Effector memory CD4-positive, alpha-beta T cell (primary cell): ENCODE data around the gene CFAP20DC.

Experiments
- DNase-seq, 3 donors: peaks; one replicate each; pipeline ENCODE4 v3.0.0-alpha.2; 2020
- H3K27ac ChIP-seq: 2 replicates; pipeline ENCODE4 v1.7.0; 2013; ENCODE audit warnings: mild to moderate bottlenecking, low read length, moderate library complexity; ENCODE audit not compliant: insufficient read depth, poor library complexity, severe bottlenecking
- H3K27me3 ChIP-seq: replicated peaks from 2 replicates; pipeline ENCODE4 v1.7.0; 2013; ENCODE audit warnings: mild to moderate bottlenecking, low read length; ENCODE audit not compliant: insufficient read depth, control insufficient read depth, poor library complexity, severe bottlenecking
- H3K36me3 ChIP-seq: 2 replicates; pipeline ENCODE4 v1.7.0; 2013; ENCODE audit warnings: mild to moderate bottlenecking, low read length, moderate library complexity; ENCODE audit not compliant: control insufficient read depth, insufficient read depth
- H3K4me1 ChIP-seq: 2 replicates; pipeline ENCODE4 v1.7.0; 2013; ENCODE audit warnings: low read length, mild to moderate bottlenecking; ENCODE audit not compliant: control insufficient read depth, insufficient read depth, poor library complexity, severe bottlenecking
- H3K4me3 ChIP-seq: 2 replicates; pipeline ENCODE4 v1.7.0; 2013; ENCODE audit warnings: low read length, low read depth, mild to moderate bottlenecking; ENCODE audit not compliant: insufficient read depth, poor library complexity, severe bottlenecking
- H3K9me3 ChIP-seq: 2 replicates; pipeline ENCODE4 v1.7.0; 2013; ENCODE audit warnings: mild to moderate bottlenecking, low read length, moderate library complexity; ENCODE audit not compliant: control insufficient read depth

Gene CFAP20DC

GRCh38 chr3:58800940-58801339, 248.9 kb downstream of the CFAP20DC start:
- H3K4me1 ChIP-seq, result no peaks in the 10 kb centered on the region
- no peak for DNase-seq
- no peak overlapping the region for H3K27ac ChIP-seq
- H3K36me3 ChIP-seq, result no peaks in the 10 kb centered on the region
- H3K9me3 ChIP-seq, result no peaks in the 10 kb centered on the region
- no peak overlapping the region for H3K4me3 ChIP-seq
- H3K27me3 ChIP-seq, result no peaks in the 10 kb centered on the region

GRCh38 chr3:58800032-58800431, 249.8 kb downstream of the CFAP20DC start:
- H3K27ac ChIP-seq, result no peak overlapping the region
- no peak for DNase-seq

GRCh38 chr3:58799271-58799670, 250.6 kb downstream of the CFAP20DC start:
- Histone ChIP-seq H3K4me3 (no peak overlapping the region), H3K4me1 (no peaks in the 10 kb centered on the region), H3K36me3 (no peaks in the 10 kb centered on the region), H3K9me3 (no peaks in the 10 kb centered on the region), H3K27me3 (no peaks in the 10 kb centered on the region), H3K27ac (no peak overlapping the region)
- DNase-seq, result no peak

More at GRCh38 chr3:58800032-58800431, 249.8 kb downstream of the CFAP20DC start:
- no peaks in the 10 kb centered on the region for H3K4me1 ChIP-seq
- no peaks in the 10 kb centered on the region for H3K27me3 ChIP-seq
- H3K4me3 ChIP-seq, result no peak overlapping the region
- no peaks in the 10 kb centered on the region for H3K36me3 ChIP-seq
- H3K9me3 ChIP-seq, result no peaks in the 10 kb centered on the region

GRCh38 chr3:58798312-58798711, 251.5 kb downstream of the CFAP20DC start:
- no peak for DNase-seq
- Histone ChIP-seq H3K4me1 (no peaks in the 10 kb centered on the region), H3K36me3 (no peaks in the 10 kb centered on the region), H3K4me3 (no peak overlapping the region), H3K27ac (no peak overlapping the region), H3K27me3 (no peaks in the 10 kb centered on the region), H3K9me3 (no peaks in the 10 kb centered on the region)

- Histone ChIP-seq H3K9me3 (no peaks in the 10 kb centered on the region), H3K36me3 (no peaks in the 10 kb centered on the region), H3K27me3 (no peaks in the 10 kb centered on the region), H3K27ac (no peak overlapping the region), H3K4me1 (no peaks in the 10 kb centered on the region), H3K4me3 (no peak overlapping the region)
- DNase-seq, result no peak
Measured at GRCh38 chr3:58794750-58795149, 255.1 kb downstream of the CFAP20DC start.

GRCh38 chr3:58793938-58794337, 255.9 kb downstream of the CFAP20DC start:
- no peak overlapping the region for H3K27ac ChIP-seq
- no peak overlapping the region for H3K4me3 ChIP-seq
- H3K4me1 ChIP-seq, result no peaks in the 10 kb centered on the region
- no peaks in the 10 kb centered on the region for H3K27me3 ChIP-seq
- no peak for DNase-seq
- no peaks in the 10 kb centered on the region for H3K36me3 ChIP-seq
- H3K9me3 ChIP-seq, result no peaks in the 10 kb centered on the region

- H3K4me1 ChIP-seq, result no peaks in the 10 kb centered on the region
- H3K27me3 ChIP-seq, result no peaks in the 10 kb centered on the region
- no peak for DNase-seq
- H3K4me3 ChIP-seq, result no peak overlapping the region
- H3K9me3 ChIP-seq, result no peaks in the 10 kb centered on the region
- no peaks in the 10 kb centered on the region for H3K36me3 ChIP-seq
- H3K27ac ChIP-seq, result no peak overlapping the region
Measured at GRCh38 chr3:58792921-58793451, 256.8 kb downstream of the CFAP20DC start.

- no peaks in the 10 kb centered on the region for H3K9me3 ChIP-seq
- H3K4me1 ChIP-seq, result no peaks in the 10 kb centered on the region
- no peak overlapping the region for H3K4me3 ChIP-seq
- no peaks in the 10 kb centered on the region for H3K36me3 ChIP-seq
- no peak overlapping the region for H3K27ac ChIP-seq
- no peaks in the 10 kb centered on the region for H3K27me3 ChIP-seq
- DNase-seq, result no peak
Measured at GRCh38 chr3:58789385-58789784, 260.4 kb downstream of the CFAP20DC start.

GRCh38 chr3:58784888-58785287, 264.9 kb downstream of the CFAP20DC start:
- H3K4me1 ChIP-seq, result no peaks in the 10 kb centered on the region
- H3K4me3 ChIP-seq, result no peak overlapping the region
- H3K27me3 ChIP-seq, result no peaks in the 10 kb centered on the region
- H3K36me3 ChIP-seq, result no peaks in the 10 kb centered on the region
- no peak overlapping the region for H3K27ac ChIP-seq
- no peak for DNase-seq
- H3K9me3 ChIP-seq, result no peaks in the 10 kb centered on the region

- no peaks in the 10 kb centered on the region for H3K36me3 ChIP-seq
- no peaks in the 10 kb centered on the region for H3K4me1 ChIP-seq
- DNase-seq, result no peak
- no peak overlapping the region for H3K27ac ChIP-seq
- no peak overlapping the region for H3K4me3 ChIP-seq
- no peaks in the 10 kb centered on the region for H3K27me3 ChIP-seq
- no peaks in the 10 kb centered on the region for H3K9me3 ChIP-seq
Measured at GRCh38 chr3:58784425-58784824, 265.4 kb downstream of the CFAP20DC start.
